WTC11 (cell line): ENCODE measurements around the gene ISG20L2. TPM values are rescaled to one million over a fixed set of nuclear protein-coding genes. Genes with fewer than 3 reads are reported as not detected.
A peak's percentile ranks its signal among the peaks of the same experiment; 100 is the strongest.

Experiments used
- AFF4 ChIP-seq: sonication (generic); formaldehyde crosslinking; IDR thresholded peaks from 2 replicates; pipeline ENCODE4 v1.8.1; 2023; ENCODE audit warnings: mild to moderate bottlenecking, missing genetic modification reagents, borderline replicate concordance
- CTCF ChIP-seq: fragments of 200-600 bp; IDR thresholded peaks from 2 replicates; pipeline ENCODE4 v1.8.0; 2022; ENCODE audit warnings: antibody characterized with exemption
- FOXP1 ChIP-seq: sonication (generic); formaldehyde crosslinking; IDR thresholded peaks from 2 replicates; pipeline ENCODE4 v1.8.0; 2022; ENCODE audit warnings: missing genetic modification reagents, mild to moderate bottlenecking, moderate library complexity, borderline replicate concordance
- KAT7 ChIP-seq: sonication (generic); formaldehyde crosslinking; IDR thresholded peaks from 2 replicates; pipeline ENCODE4 v1.8.1; 2023; ENCODE audit warnings: missing genetic modification reagents, mild to moderate bottlenecking, borderline replicate concordance
- MAX ChIP-seq: sonication (generic); formaldehyde crosslinking; IDR thresholded peaks from 2 replicates; pipeline ENCODE4 v1.8.0; 2022; ENCODE audit warnings: mild to moderate bottlenecking, missing genetic modification reagents
- NFYB ChIP-seq: sonication (generic); formaldehyde crosslinking; conservative IDR thresholded peaks from 2 replicates; pipeline ENCODE4 v1.8.0; 2022; ENCODE audit warnings: low read depth, missing genetic modification reagents
- PRRX2 ChIP-seq: fragments of 250-450 bp; sonication (Bioruptor Pico); IDR thresholded peaks from 2 replicates; pipeline ENCODE4 v1.8.0; 2021; ENCODE audit warnings: mild to moderate bottlenecking
- STAT6 ChIP-seq: sonication (generic); formaldehyde crosslinking; conservative IDR thresholded peaks from 2 replicates; pipeline ENCODE4 v1.8.1; 2023; ENCODE audit warnings: mild to moderate bottlenecking, low read depth, missing genetic modification reagents, moderate library complexity
- TEAD1 ChIP-seq: sonication (generic); formaldehyde crosslinking; IDR thresholded peaks from 2 replicates; pipeline ENCODE4 v1.8.0; 2022; ENCODE audit warnings: mild to moderate bottlenecking, missing genetic modification reagents
- TP53 ChIP-seq: sonication (generic); formaldehyde crosslinking; IDR thresholded peaks from 2 replicates; pipeline ENCODE4 v1.8.1; 2023; ENCODE audit warnings: mild to moderate bottlenecking, missing genetic modification reagents
- ZNF138 ChIP-seq: sonication (generic); formaldehyde crosslinking; conservative IDR thresholded peaks from 2 replicates; pipeline ENCODE4 v1.8.1; 2022; ENCODE audit warnings: mild to moderate bottlenecking, moderate library complexity, missing genetic modification reagents
- ZNF232 ChIP-seq: sonication (generic); formaldehyde crosslinking; IDR thresholded peaks from 2 replicates; pipeline ENCODE4 v1.8.0; 2022; ENCODE audit warnings: mild to moderate bottlenecking, missing genetic modification reagents
- ZNF263 ChIP-seq: sonication (generic); formaldehyde crosslinking; IDR thresholded peaks from 2 replicates; pipeline ENCODE4 v1.8.1; 2022; ENCODE audit warnings: low read depth, mild to moderate bottlenecking, moderate library complexity, missing genetic modification reagents
- ZNF532 ChIP-seq: fragments of 250-450 bp; sonication (Bioruptor Pico); IDR thresholded peaks from 2 replicates; pipeline ENCODE4 v1.9.0; 2021; ENCODE audit warnings: mild to moderate bottlenecking, borderline replicate concordance
- total RNA-seq: library from RNA; stranded (reverse); gene quantifications from 3 replicates; pipeline ENCODE4 v1.2.3, GENCODE V29; 2021
- TF ChIP-seq, protein P1 (sequence below): fragments of 250-450 bp; sonication (Bioruptor Pico); IDR thresholded peaks from 2 replicates; pipeline ENCODE4 v1.9.0; 2021; ENCODE audit warnings: moderate library complexity, mild to moderate bottlenecking, inconsistent platforms, borderline replicate concordance
- TF ChIP-seq, protein P2 (sequence below): sonication (generic); formaldehyde crosslinking; IDR thresholded peaks from 2 replicates; pipeline ENCODE4 v1.8.1; 2023; ENCODE audit warnings: mild to moderate bottlenecking, moderate library complexity, missing genetic modification reagents
- TF ChIP-seq, protein P3 (sequence below): sonication (generic); formaldehyde crosslinking; IDR thresholded peaks from 2 replicates; pipeline ENCODE4 v1.8.1; 2023; ENCODE audit warnings: mild to moderate bottlenecking, missing genetic modification reagents, moderate library complexity
- TF ChIP-seq, protein P4 (sequence below): sonication (generic); formaldehyde crosslinking; IDR thresholded peaks from 2 replicates; pipeline ENCODE4 v1.8.1; 2023; ENCODE audit warnings: mild to moderate bottlenecking, missing genetic modification reagents
- TF ChIP-seq, protein P5 (sequence below): fragments of 250-450 bp; sonication (Bioruptor Pico); IDR thresholded peaks from 2 replicates; pipeline ENCODE4 v1.9.0; 2021; ENCODE audit warnings: mild to moderate bottlenecking

The ISG20L2 gene
- total RNA-seq, 1 experiment from 2014 or later = 43.8 TPM

- TF ChIP-seq FOXP1 (CRISPR knock-in tag) = peak; percentile 54; the same call in 1 of the 2 replicates
- no peak for TF ChIP-seq ZNF138 (CRISPR knock-in tag)
- TF ChIP-seq TEAD1 (CRISPR knock-in tag) = peak; percentile 86
- TF ChIP-seq STAT6 (CRISPR knock-in tag) = no peak
- TF ChIP-seq, protein P1, sequence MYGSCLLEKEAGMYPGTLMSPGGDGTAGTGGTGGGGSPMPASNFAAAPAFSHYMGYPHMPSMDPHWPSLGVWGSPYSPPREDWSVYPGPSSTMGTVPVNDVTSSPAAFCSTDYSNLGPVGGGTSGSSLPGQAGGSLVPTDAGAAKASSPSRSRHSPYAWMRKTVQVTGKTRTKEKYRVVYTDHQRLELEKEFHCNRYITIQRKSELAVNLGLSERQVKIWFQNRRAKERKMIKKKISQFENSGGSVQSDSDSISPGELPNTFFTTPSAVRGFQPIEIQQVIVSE = no peak
- TF ChIP-seq, protein P2, sequence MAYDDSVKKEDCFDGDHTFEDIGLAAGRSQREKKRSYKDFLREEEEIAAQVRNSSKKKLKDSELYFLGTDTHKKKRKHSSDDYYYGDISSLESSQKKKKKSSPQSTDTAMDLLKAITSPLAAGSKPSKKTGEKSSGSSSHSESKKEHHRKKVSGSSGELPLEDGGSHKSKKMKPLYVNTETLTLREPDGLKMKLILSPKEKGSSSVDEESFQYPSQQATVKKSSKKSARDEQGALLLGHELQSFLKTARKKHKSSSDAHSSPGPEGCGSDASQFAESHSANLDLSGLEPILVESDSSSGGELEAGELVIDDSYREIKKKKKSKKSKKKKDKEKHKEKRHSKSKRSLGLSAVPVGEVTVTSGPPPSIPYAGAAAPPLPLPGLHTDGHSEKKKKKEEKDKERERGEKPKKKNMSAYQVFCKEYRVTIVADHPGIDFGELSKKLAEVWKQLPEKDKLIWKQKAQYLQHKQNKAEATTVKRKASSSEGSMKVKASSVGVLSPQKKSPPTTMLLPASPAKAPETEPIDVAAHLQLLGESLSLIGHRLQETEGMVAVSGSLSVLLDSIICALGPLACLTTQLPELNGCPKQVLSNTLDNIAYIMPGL (CRISPR knock-in tag) = peak; percentile 85
- no peak for TF ChIP-seq CTCF
- TF ChIP-seq, protein P3, sequence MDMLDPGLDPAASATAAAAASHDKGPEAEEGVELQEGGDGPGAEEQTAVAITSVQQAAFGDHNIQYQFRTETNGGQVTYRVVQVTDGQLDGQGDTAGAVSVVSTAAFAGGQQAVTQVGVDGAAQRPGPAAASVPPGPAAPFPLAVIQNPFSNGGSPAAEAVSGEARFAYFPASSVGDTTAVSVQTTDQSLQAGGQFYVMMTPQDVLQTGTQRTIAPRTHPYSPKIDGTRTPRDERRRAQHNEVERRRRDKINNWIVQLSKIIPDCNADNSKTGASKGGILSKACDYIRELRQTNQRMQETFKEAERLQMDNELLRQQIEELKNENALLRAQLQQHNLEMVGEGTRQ (CRISPR knock-in tag) = no peak
- TF ChIP-seq ZNF263 (CRISPR knock-in tag) = peak; percentile 96
- TF ChIP-seq, protein P4, sequence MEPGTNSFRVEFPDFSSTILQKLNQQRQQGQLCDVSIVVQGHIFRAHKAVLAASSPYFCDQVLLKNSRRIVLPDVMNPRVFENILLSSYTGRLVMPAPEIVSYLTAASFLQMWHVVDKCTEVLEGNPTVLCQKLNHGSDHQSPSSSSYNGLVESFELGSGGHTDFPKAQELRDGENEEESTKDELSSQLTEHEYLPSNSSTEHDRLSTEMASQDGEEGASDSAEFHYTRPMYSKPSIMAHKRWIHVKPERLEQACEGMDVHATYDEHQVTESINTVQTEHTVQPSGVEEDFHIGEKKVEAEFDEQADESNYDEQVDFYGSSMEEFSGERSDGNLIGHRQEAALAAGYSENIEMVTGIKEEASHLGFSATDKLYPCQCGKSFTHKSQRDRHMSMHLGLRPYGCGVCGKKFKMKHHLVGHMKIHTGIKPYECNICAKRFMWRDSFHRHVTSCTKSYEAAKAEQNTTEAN (CRISPR knock-in tag) = peak; percentile 68; the same call in 1 of the 2 replicates
- TF ChIP-seq ZNF232 (CRISPR knock-in tag) = peak; percentile 88; the same call in 1 of the 2 replicates
- peak; percentile 78 for TF ChIP-seq NFYB
- TF ChIP-seq TP53 (CRISPR knock-in tag) = no peak
- no peak for TF ChIP-seq KAT7 (CRISPR knock-in tag)
- no peak for TF ChIP-seq PRRX2 (CRISPR knock-in tag)
- peak; percentile 86 for TF ChIP-seq MAX (CRISPR knock-in tag)
- no peak for TF ChIP-seq AFF4
- TF ChIP-seq ZNF532 (CRISPR knock-in tag) = no peak
- TF ChIP-seq, protein P5, sequence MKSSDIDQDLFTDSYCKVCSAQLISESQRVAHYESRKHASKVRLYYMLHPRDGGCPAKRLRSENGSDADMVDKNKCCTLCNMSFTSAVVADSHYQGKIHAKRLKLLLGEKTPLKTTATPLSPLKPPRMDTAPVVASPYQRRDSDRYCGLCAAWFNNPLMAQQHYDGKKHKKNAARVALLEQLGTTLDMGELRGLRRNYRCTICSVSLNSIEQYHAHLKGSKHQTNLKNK = no peak
These were observed 23.4 kb upstream of the ISG20L2 start (continued) for GRCh38 chr1:156751757-156752481.
